Activated T-cell treated with anti-CD3 and anti-CD28 coated beads, Interleukin-2, amount 50 U/mL, for 1 hour (primary cell): ENCODE measurements around the gene HINFP.
A peak's percentile ranks its signal among the peaks of the same experiment; 100 is the strongest.
"Not testable (repeated sequence)": the region's sequence is repeated elsewhere in the genome, so short reads cannot be mapped to it uniquely, and the experiment has no call there.

ENCODE experiments used
- DNase-seq: peaks from one replicate; pipeline ENCODE4 v3.0.0-alpha.2; 2020

Gene HINFP

GRCh38 chr11:119118227-119118626 is 3.2 kb upstream of the HINFP start:
- DNase-seq, result no peak

GRCh38 chr11:119118946-119119345 is 2.4 kb upstream of the HINFP start:
- no peak for DNase-seq

- DNase-seq, result no peak
These were observed 757 bp upstream of the HINFP start for GRCh38 chr11:119120639-119121007.

- DNase-seq, result no peak
These were observed 388 bp downstream of the HINFP start for GRCh38 chr11:119121811-119122124.

GRCh38 chr11:119125821-119126220 is 4.4 kb downstream of the HINFP start:
- DNase-seq, result no peak

- DNase-seq, result no peak
These were observed 5.4 kb downstream of the HINFP start for GRCh38 chr11:119126675-119127268.

GRCh38 chr11:119130662-119131061 is 9.3 kb downstream of the HINFP start:
- DNase-seq, result no peak

- no peak for DNase-seq
These were observed 13.1 kb downstream of the HINFP start for GRCh38 chr11:119134389-119134978.

- not testable (repeated sequence) for DNase-seq
These were observed 17.9 kb downstream of the HINFP start for GRCh38 chr11:119139276-119139675.

GRCh38 chr11:119144825-119145486 is 23.6 kb downstream of the HINFP start:
- no peak for DNase-seq

GRCh38 chr11:119145551-119145950 is 24.2 kb downstream of the HINFP start:
- DNase-seq, result no peak

- no peak for DNase-seq
These were observed 26.4 kb downstream of the HINFP start for GRCh38 chr11:119147604-119148333.

GRCh38 chr11:119148720-119149017 is 27.3 kb downstream of the HINFP start:
- no peak for DNase-seq

GRCh38 chr11:119149018-119149785 is 27.8 kb downstream of the HINFP start, which contains the start of gene ABCG4:
ABCG4 (plus strand) TSS chr11:119149052; CDS start chr11:119149966, 914 bp downstream.
- DNase-seq, result peak; percentile 49

GRCh38 chr11:119149786-119150275 is 28.5 kb downstream of the HINFP start:
- no peak for DNase-seq

GRCh38 chr11:119152043-119152442 is 30.7 kb downstream of the HINFP start:
- no peak for DNase-seq

GRCh38 chr11:119152604-119153003 is 31.2 kb downstream of the HINFP start:
- no peak for DNase-seq

- no peak for DNase-seq
These were observed 31.9 kb downstream of the HINFP start for GRCh38 chr11:119153049-119153818.

GRCh38 chr11:119154178-119154577 is 32.8 kb downstream of the HINFP start:
- DNase-seq, result no peak

GRCh38 chr11:119155733-119156492 is 34.5 kb downstream of the HINFP start:
- no peak for DNase-seq

- no peak for DNase-seq
These were observed 35.1 kb downstream of the HINFP start for GRCh38 chr11:119156496-119156895.

GRCh38 chr11:119157063-119157462 is 35.7 kb downstream of the HINFP start:
- no peak for DNase-seq
